Activated CD8-positive, alpha-beta T cell treated with anti-CD3 and anti-CD28 coated beads, Interleukin-2, amount 10 ng/mL, durations not matched to agents 7 days and 5 days (primary cell): Measurements from ENCODE around the gene RASGRP3. TPM values are rescaled to one million over a fixed set of nuclear protein-coding genes. Genes with fewer than 3 reads are reported as not detected.

Source experiments
- ATAC-seq: fragments of 150-1000 bp; cut with Tn5 transposase; one replicate; pipeline ENCODE4 v1.10.0; 2021; ENCODE audit warnings: moderate library complexity
- CTCF ChIA-PET: fragments of 350-600 bp; sonication (Branson Sonifier 250); formaldehyde crosslinking; loops from one replicate; lab custom pipeline; 2021; ENCODE audit warnings: antibody characterized with exemption; lab: Charles Lee
- POLR2A ChIA-PET: fragments of 350-600 bp; sonication (Branson Sonifier 250); formaldehyde crosslinking; loops from one replicate; lab custom pipeline; 2021; ENCODE audit warnings: antibody characterized with exemption; lab: Charles Lee
- DNase-seq: peaks from one replicate; pipeline ENCODE4 v3.0.0-alpha.2; 2020
- H3K27ac Mint-ChIP-seq: one replicate; pipeline ENCODE4 v1.8.0; 2021; ENCODE audit warnings: mild to moderate bottlenecking, mixed read lengths
- H3K27me3 Mint-ChIP-seq: one replicate; pipeline ENCODE4 v1.8.0; 2021; ENCODE audit warnings: low read depth, mixed read lengths
- H3K36me3 Mint-ChIP-seq: one replicate; pipeline ENCODE4 v1.8.0; 2021; ENCODE audit warnings: low read depth, mixed read lengths
- H3K4me1 Mint-ChIP-seq: one replicate; pipeline ENCODE4 v1.8.0; 2021; ENCODE audit warnings: low read depth, mixed read lengths
- H3K4me3 Mint-ChIP-seq: one replicate; pipeline ENCODE4 v1.8.0; 2021; ENCODE audit warnings: mild to moderate bottlenecking, mixed read lengths
- H3K9me3 Mint-ChIP-seq: one replicate; pipeline ENCODE4 v1.8.0; 2022; ENCODE audit warnings: mixed read lengths; ENCODE audit not compliant: insufficient read depth
- total RNA-seq, 2 experiments: library from RNA; stranded (reverse); gene quantifications; one replicate each; pipeline ENCODE4 v1.2.3, GENCODE V29; 2021

RASGRP3 gene
- total RNA-seq = 1 to 10 TPM; 3.7 to 4.0 TPM

- POLR2A ChIA-PET = interaction anchor here (0.6 to 3.2 kb wide), 10 partner anchors 9 to 123 kb away, joined by 3 to 27 read pairs (median 7); partner anchors contain the start of gene FAM98A
- Mint-ChIP-seq H3K27ac (peak within 1 kb of the TSS; percentile 98), H3K27me3 (no peaks in the 10 kb centered on the region), H3K4me1 (peaks cover 22% of the 10 kb centered on the region), H3K4me3 (peak within 1 kb of the TSS; percentile 80), H3K9me3 (no peaks in the 10 kb centered on the region), H3K36me3 (no peaks in the 10 kb centered on the region)
- CTCF ChIA-PET = interaction anchor here (0.6 to 3.0 kb wide), 31 partner anchors 10 to 617 kb away, joined by 3 to 69 read pairs (median 5); partner anchors contain the start of gene FAM98A
- peak; percentile 77 for DNase-seq
- ATAC-seq = peak; percentile 83
Observed at GRCh38 chr2:33476131-33476792, at the start of gene RASGRP3. Gene RASGRP3, plus strand, starts transcription at chr2:33476649. Its CDS starts 38,488 bp downstream, at chr2:33515137.

GRCh38 chr2:33426666-33427231 is 49.7 kb upstream of the RASGRP3 start:
- Mint-ChIP-seq H3K4me1 (no peaks in the 10 kb centered on the region), H3K27me3 (no peaks in the 10 kb centered on the region), H3K4me3 (no peak overlapping the region), H3K36me3 (no peaks in the 10 kb centered on the region), H3K9me3 (no peaks in the 10 kb centered on the region), H3K27ac (no peak overlapping the region)
- POLR2A ChIA-PET = no interaction called here
- no peak for ATAC-seq
- CTCF ChIA-PET = no interaction called here
- DNase-seq = no peak

GRCh38 chr2:33430077-33430476 is 46.4 kb upstream of the RASGRP3 start:
- no peaks in the 10 kb centered on the region for H3K4me1 Mint-ChIP-seq
- POLR2A ChIA-PET = no interaction called here
- ATAC-seq = no peak
- H3K4me3 Mint-ChIP-seq = no peak overlapping the region
- CTCF ChIA-PET = no interaction called here
- peaks cover 5% of the 10 kb centered on the region for H3K27me3 Mint-ChIP-seq
- no peak overlapping the region for H3K27ac Mint-ChIP-seq
- DNase-seq = no peak
- no peaks in the 10 kb centered on the region for H3K36me3 Mint-ChIP-seq
- no peaks in the 10 kb centered on the region for H3K9me3 Mint-ChIP-seq

DNA sequence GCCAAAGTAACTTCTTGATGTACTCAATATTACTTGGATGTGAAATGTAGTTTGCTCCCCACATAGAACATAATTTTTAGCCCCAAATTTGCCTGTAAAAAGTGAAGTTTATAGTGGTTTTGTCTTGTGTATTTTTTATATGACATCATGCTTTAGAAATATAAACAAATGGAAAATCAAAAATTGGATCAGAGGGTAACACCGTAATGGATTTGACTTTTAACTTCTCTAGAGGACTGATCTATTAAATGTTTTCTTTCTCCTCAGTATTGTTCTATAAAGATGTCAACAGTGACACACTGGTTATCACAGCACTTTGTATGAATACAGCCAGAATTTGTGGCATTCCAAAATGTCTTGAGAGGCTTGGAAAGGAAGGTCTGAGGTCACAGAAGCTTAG is 45.6 kb upstream of the RASGRP3 start:
- H3K27me3 Mint-ChIP-seq = peaks cover 5% of the 10 kb centered on the region
- ChIA-PET POLR2A (no interaction called here), CTCF (interaction anchor here (1.4 kb wide), 1 partner anchor 152 kb away, joined by 4 read pairs; no protein-coding TSS in a partner anchor)
- H3K9me3 Mint-ChIP-seq = no peaks in the 10 kb centered on the region
- ATAC-seq = no peak
- H3K36me3 Mint-ChIP-seq = no peaks in the 10 kb centered on the region
- no peak overlapping the region for H3K4me3 Mint-ChIP-seq
- no peaks in the 10 kb centered on the region for H3K4me1 Mint-ChIP-seq
- H3K27ac Mint-ChIP-seq = no peak overlapping the region
- no peak for DNase-seq

DNA sequence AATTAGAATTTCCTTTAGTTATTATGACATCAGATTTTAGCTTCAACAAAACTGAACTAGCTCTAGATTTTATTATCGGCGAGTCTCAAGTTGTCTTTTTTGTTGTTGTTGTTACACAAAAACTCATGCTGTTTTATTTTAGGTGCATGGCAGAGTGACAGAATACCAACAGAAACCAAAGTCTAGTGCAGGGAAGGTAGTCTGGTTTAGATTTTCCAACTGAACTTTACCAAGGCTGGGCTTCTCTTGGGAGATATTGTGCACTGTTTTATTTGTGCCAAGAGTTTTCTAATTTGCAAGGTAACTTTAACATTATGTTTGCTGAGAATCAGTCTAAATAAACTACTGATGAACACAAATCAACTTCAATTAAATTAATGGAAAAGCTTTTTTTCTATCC is 43.6 kb upstream of the RASGRP3 start:
- Mint-ChIP-seq H3K36me3 (no peaks in the 10 kb centered on the region), H3K27ac (no peak overlapping the region), H3K9me3 (no peaks in the 10 kb centered on the region), H3K27me3 (peaks cover 8% of the 10 kb centered on the region), H3K4me3 (no peak overlapping the region), H3K4me1 (no peaks in the 10 kb centered on the region)
- CTCF ChIA-PET = interaction anchor here (0.7 to 1.5 kb wide), 2 partner anchors 11 to 48 kb away, joined by 3 read pairs; no protein-coding TSS in a partner anchor
- POLR2A ChIA-PET = no interaction called here
- no peak for ATAC-seq
- DNase-seq = no peak

- ATAC-seq (no peak), DNase-seq (no peak)
- CTCF ChIA-PET = interaction anchor here (1.5 kb wide), 1 partner anchor 11 kb away, joined by 3 read pairs; no protein-coding TSS in a partner anchor
- peaks cover 8% of the 10 kb centered on the region for H3K27me3 Mint-ChIP-seq
- H3K36me3 Mint-ChIP-seq = no peaks in the 10 kb centered on the region
- H3K9me3 Mint-ChIP-seq = no peaks in the 10 kb centered on the region
- no peak overlapping the region for H3K27ac Mint-ChIP-seq
- no peaks in the 10 kb centered on the region for H3K4me1 Mint-ChIP-seq
- H3K4me3 Mint-ChIP-seq = no peak overlapping the region
- POLR2A ChIA-PET = no interaction called here
Observed at GRCh38 chr2:33433279-33434235, 42.9 kb upstream of the RASGRP3 start.

GRCh38 chr2:33435518-33435917 is 40.9 kb upstream of the RASGRP3 start:
- DNase-seq (no peak), ATAC-seq (no peak)
- no peaks in the 10 kb centered on the region for H3K9me3 Mint-ChIP-seq
- ChIA-PET POLR2A (no interaction called here), CTCF (no interaction called here)
- no peak overlapping the region for H3K4me3 Mint-ChIP-seq
- H3K4me1 Mint-ChIP-seq = no peaks in the 10 kb centered on the region
- H3K27me3 Mint-ChIP-seq = peaks cover 12% of the 10 kb centered on the region
- no peaks in the 10 kb centered on the region for H3K36me3 Mint-ChIP-seq
- no peak overlapping the region for H3K27ac Mint-ChIP-seq

GRCh38 chr2:33436083-33436482 is 40.4 kb upstream of the RASGRP3 start:
- DNase-seq (no peak), ATAC-seq (no peak)
- POLR2A ChIA-PET = no interaction called here
- Mint-ChIP-seq H3K27ac (no peak overlapping the region), H3K4me3 (no peak overlapping the region), H3K27me3 (peaks cover 12% of the 10 kb centered on the region), H3K9me3 (no peaks in the 10 kb centered on the region), H3K4me1 (no peaks in the 10 kb centered on the region), H3K36me3 (no peaks in the 10 kb centered on the region)
- CTCF ChIA-PET = no interaction called here

DNA sequence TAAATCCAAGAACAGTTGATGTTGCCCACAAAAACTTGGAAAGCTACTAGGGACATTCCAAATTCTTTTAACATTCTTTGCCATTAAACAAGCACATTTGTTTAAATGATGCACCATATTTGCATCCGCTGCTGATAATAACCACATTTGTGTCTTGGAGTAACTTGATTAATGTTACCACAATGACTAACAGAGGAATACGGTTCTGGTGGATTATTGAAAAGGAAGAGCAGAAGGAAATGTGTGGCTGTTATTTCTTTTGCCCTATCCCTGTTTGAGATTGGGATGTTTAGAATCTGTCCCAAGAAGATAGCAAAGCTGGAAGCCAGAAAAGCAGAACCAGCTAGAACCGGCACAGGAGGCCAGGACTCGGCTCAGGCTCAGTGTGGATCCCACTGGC is 39.2 kb upstream of the RASGRP3 start:
- DNase-seq = no peak
- Mint-ChIP-seq H3K4me1 (no peaks in the 10 kb centered on the region), H3K36me3 (no peaks in the 10 kb centered on the region), H3K27ac (no peak overlapping the region), H3K27me3 (peaks cover 12% of the 10 kb centered on the region), H3K4me3 (no peak overlapping the region), H3K9me3 (no peaks in the 10 kb centered on the region)
- CTCF ChIA-PET = no interaction called here
- POLR2A ChIA-PET = no interaction called here
- no peak for ATAC-seq

- ATAC-seq (no peak), DNase-seq (no peak)
- H3K4me3 Mint-ChIP-seq = no peak overlapping the region
- H3K36me3 Mint-ChIP-seq = no peaks in the 10 kb centered on the region
- H3K27ac Mint-ChIP-seq = no peak overlapping the region
- POLR2A ChIA-PET = no interaction called here
- CTCF ChIA-PET = no interaction called here
- no peaks in the 10 kb centered on the region for H3K9me3 Mint-ChIP-seq
- H3K4me1 Mint-ChIP-seq = no peaks in the 10 kb centered on the region
- peaks cover 12% of the 10 kb centered on the region for H3K27me3 Mint-ChIP-seq
Observed at GRCh38 chr2:33437815-33438214, 38.6 kb upstream of the RASGRP3 start.

DNA sequence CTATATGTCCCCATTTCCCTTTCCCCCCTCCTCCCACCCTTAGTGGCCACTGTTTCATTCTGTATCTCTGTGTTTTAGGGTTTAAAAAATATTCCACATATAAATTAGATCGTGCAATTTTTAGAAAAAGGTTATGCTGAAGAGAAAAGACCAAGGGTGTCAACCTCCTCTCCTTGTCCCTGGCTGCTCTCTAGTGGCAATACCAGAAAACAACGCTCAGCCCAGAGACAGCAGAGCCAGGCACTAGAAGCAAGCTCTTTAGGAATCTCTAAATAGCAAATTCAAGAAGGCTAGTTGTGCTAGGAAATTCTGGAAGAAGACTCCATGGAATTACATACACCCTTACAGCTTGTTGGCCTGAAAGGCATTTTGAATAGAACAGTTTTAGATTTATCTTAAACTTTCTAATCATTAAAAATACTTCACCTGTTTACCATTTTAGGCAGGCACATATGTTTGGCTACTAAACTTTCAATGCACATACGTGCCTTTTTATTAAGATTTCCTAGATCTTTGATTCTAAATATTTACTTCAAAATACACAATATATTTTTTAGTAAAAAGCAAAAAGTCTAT is 35.1 kb upstream of the RASGRP3 start:
- ChIA-PET CTCF (interaction anchor here (0.6 to 3.3 kb wide), 4 partner anchors 24 to 145 kb away, joined by 3 to 14 read pairs (median 4); no protein-coding TSS in a partner anchor), POLR2A (no interaction called here)
- no peaks in the 10 kb centered on the region for H3K4me1 Mint-ChIP-seq
- no peak for ATAC-seq
- DNase-seq = peak; percentile 29
- H3K27ac Mint-ChIP-seq = no peak overlapping the region
- H3K9me3 Mint-ChIP-seq = no peaks in the 10 kb centered on the region
- peaks cover 13% of the 10 kb centered on the region for H3K27me3 Mint-ChIP-seq
- no peak overlapping the region for H3K4me3 Mint-ChIP-seq
- no peaks in the 10 kb centered on the region for H3K36me3 Mint-ChIP-seq
